ENCODE data around the gene SLC2A4RG. TPM values are rescaled to one million over a fixed set of nuclear protein-coding genes. Genes with fewer than 3 reads are reported as not detected.

Gene SLC2A4RG
- total and polyA plus RNA-seq, 2 of the 13 experiments (the other 11 are each of a cell fraction or from before 2014, with no cell fraction given): 91.4 to 95.9 TPM

GRCh38 chr20:63738687-63739129 is 868 bp upstream of the SLC2A4RG start (continued):
- TF ChIP-seq HMGXB4 (CRISPR knock-in tag; IDR thresholded peaks at IDR 0.05; ENCODE audit: borderline replicate concordance in 1 of 2, low read depth in 1 of 2) (peak in 1 of 2 experiments; percentile 82; a peak in 2 of 4 replicates), FOXA3 (CRISPR knock-in tag; IDR thresholded peaks at IDR 0.05) (no peak), ZNF790 (CRISPR knock-in tag; IDR thresholded peaks at IDR 0.05; ENCODE audit: borderline replicate concordance) (peak; percentile 92; the same call in 1 of the 2 replicates), CTCF (CRISPR knock-in tag; IDR thresholded peaks at IDR 0.05) (0 out of 2 replicates have a peak, but pooled peaks have one; percentile 1), PHF8 (CRISPR knock-in tag; IDR thresholded peaks at IDR 0.05) (peak; percentile 7; the same call in 1 of the 2 replicates), ZNF879 (CRISPR knock-in tag; IDR thresholded peaks at IDR 0.05) (peak; percentile 91), HCFC1 (IDR thresholded peaks at IDR 0.05; ENCODE audit: low read depth, low read length) (no peak), NCOA1 (CRISPR knock-in tag; IDR thresholded peaks at IDR 0.05) (peak; percentile 95; the same call in 1 of the 2 replicates), ZFP37 (CRISPR knock-in tag; IDR thresholded peaks at IDR 0.05; ENCODE audit: borderline replicate concordance) (peak; percentile 40; the same call in 1 of the 2 replicates), ERF (CRISPR knock-in tag; IDR thresholded peaks at IDR 0.05) (no peak), RCOR2 (CRISPR knock-in tag; IDR thresholded peaks at IDR 0.05) (peak; percentile 13; the same call in 1 of the 2 replicates), ZBTB10 (CRISPR knock-in tag; IDR thresholded peaks at IDR 0.05; ENCODE audit: borderline replicate concordance) (no peak), SMARCC2 (IDR thresholded peaks at IDR 0.05) (no peak), SMYD3 (CRISPR knock-in tag; IDR thresholded peaks at IDR 0.05) (peak; percentile 77; the same call in 1 of the 2 replicates), ZBTB3 (CRISPR knock-in tag; IDR thresholded peaks at IDR 0.05; ENCODE audit: borderline replicate concordance, low read depth) (peak; percentile 29; the same call in 1 of the 2 replicates), SNAI1 (CRISPR knock-in tag; IDR thresholded peaks at IDR 0.05; ENCODE audit: borderline replicate concordance) (peak; percentile 88; the same call in 1 of the 2 replicates), ZNF562 (CRISPR knock-in tag; IDR thresholded peaks at IDR 0.05; ENCODE audit: borderline replicate concordance) (no peak), MXI1 (IDR thresholded peaks at IDR 0.05; ENCODE audit: borderline replicate concordance, low read depth, low read length) (no peak), ZNF326 (CRISPR knock-in tag; IDR thresholded peaks at IDR 0.05; ENCODE audit: borderline replicate concordance) (0 out of 2 replicates have a peak, but pooled peaks have one; percentile 12), KLF16 (CRISPR knock-in tag; IDR thresholded peaks at IDR 0.05) (no peak)
- TF ChIP-seq, protein P1, sequence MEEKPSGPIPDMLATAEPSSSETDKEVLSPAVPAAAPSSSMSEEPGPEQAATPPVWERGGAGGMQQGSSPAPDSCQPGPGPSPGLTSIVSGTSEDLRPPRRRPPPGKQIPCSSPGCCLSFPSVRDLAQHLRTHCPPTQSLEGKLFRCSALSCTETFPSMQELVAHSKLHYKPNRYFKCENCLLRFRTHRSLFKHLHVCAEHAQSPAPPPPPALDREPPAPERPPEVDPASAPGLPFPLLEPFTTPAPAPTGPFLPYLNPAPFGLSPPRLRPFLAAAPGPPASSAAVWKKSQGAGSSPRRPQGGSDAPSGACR (CRISPR knock-in tag; IDR thresholded peaks at IDR 0.05): peak; percentile 60; the same call in 1 of the 2 replicates

Data from HepG2 (cell line).